HepG2 (cell line): Measurements from ENCODE around the gene DTYMK. TPM values are rescaled to one million over a fixed set of nuclear protein-coding genes. Genes with fewer than 3 reads are reported as not detected.

Experiments
- ATAC-seq: fragments of 200-7000 bp; cut with Tn5 transposase; 3 replicates; pipeline ENCODE4 v1.9.1; 2020; ENCODE audit warnings: mild to moderate bottlenecking, moderate library complexity
- BruUV-seq: library from RNA; stranded (reverse); fragments of 400-500 nt; replicated peaks from 2 replicates; lab custom pipeline; 2021; lab: Mats Ljungman, UMichigan
- CTCF ChIA-PET: fragments of 300-600 bp; formaldehyde crosslinking; extraction: SDS; loops from one replicate; lab custom pipeline; 2021; ENCODE audit warnings: low total read pairs, inconsistent platforms, low intra/inter-chr PET ratio; lab: Yijun Ruan, JAX
- POLR2A ChIA-PET: fragments of 350-600 bp; sonication (Branson Sonifier 250); formaldehyde crosslinking; loops from one replicate; lab custom pipeline; 2020; ENCODE audit warnings: antibody characterized with exemption, inconsistent platforms; lab: Yijun Ruan, JAX
- DNase-seq: peaks from one replicate; pipeline ENCODE4 v3.0.0-alpha.2; 2015; ENCODE audit warnings: low spot score
- FAIRE-seq: peaks from 3 replicates; lab custom pipeline; 2011; peaks lifted over from hg19 to GRCh38; lab: Jason Lieb, UNC
- H2AFZ ChIP-seq: one replicate; pipeline ENCODE4 v1.6.1; 2011; ENCODE audit warnings: low read length, inconsistent platforms
- H3K27ac ChIP-seq: fragments of 300-600 bp; 3 replicates; pipeline ENCODE4 v1.8.0; 2011; ENCODE audit warnings: mixed run types, mild to moderate bottlenecking, mixed read lengths, low read length, inconsistent platforms; ENCODE audit not compliant: insufficient read depth; ENCODE audit errors: extremely low read length
- H3K27me3 ChIP-seq, 2 experiments: fragments of 200-600 bp in 1 of 2; 2 replicates in 1 of 2; 3 replicates in 1 of 2; pipeline versions ENCODE4 v1.6.0 to v1.8.0; 2011; ENCODE audit warnings: low read length in 2 of 2, mild to moderate bottlenecking in 2 of 2, moderate library complexity in 2 of 2, inconsistent platforms in 1 of 2; ENCODE audit not compliant: insufficient read depth in 2 of 2, control insufficient read depth in 1 of 2
- H3K36me3 ChIP-seq, 2 experiments: fragments of 200-600 bp in 1 of 2; replicated peaks in 1 of 2; 2 replicates in 1 of 2; 3 replicates in 1 of 2; pipeline versions ENCODE4 v1.5.1 to v1.8.0; 2011; ENCODE audit warnings: low read length in 2 of 2, inconsistent platforms in 1 of 2; ENCODE audit not compliant: insufficient read depth in 2 of 2, control insufficient read depth in 1 of 2
- H3K4me1 ChIP-seq: 2 replicates; pipeline ENCODE4 v1.5.1; 2012; ENCODE audit warnings: low read length, inconsistent platforms; ENCODE audit not compliant: insufficient read depth
- H3K4me2 ChIP-seq: 2 replicates; pipeline ENCODE4 v1.6.0; 2011; ENCODE audit warnings: low read depth, low read length, inconsistent platforms
- H3K4me3 ChIP-seq, 3 experiments: fragments of 200-600 bp in 1 of 3; sonication (generic), shearing (Covaris generic) in 1 of 3; replicated peaks in 1 of 3; 2 replicates each; pipeline ENCODE4 v1.5.1; 2011 to 2016; ENCODE audit warnings: low read length in 3 of 3, inconsistent platforms in 2 of 3, low read depth in 2 of 3, mild to moderate bottlenecking in 2 of 3, control low read depth in 1 of 3, mixed read lengths in 1 of 3; ENCODE audit not compliant: insufficient read depth in 1 of 3
- H3K79me2 ChIP-seq: one replicate; pipeline ENCODE4 v1.6.1; 2011; ENCODE audit warnings: low read length, inconsistent platforms; ENCODE audit not compliant: insufficient read depth
- H3K9ac ChIP-seq: 2 replicates; pipeline ENCODE4 v1.6.0; 2011; ENCODE audit warnings: mild to moderate bottlenecking, low read depth, low read length, inconsistent platforms; ENCODE audit not compliant: insufficient read depth
- H3K9me3 ChIP-seq: 2 replicates; pipeline ENCODE4 v1.5.1; 2012; ENCODE audit warnings: mild to moderate bottlenecking, low read length
- H4K20me1 ChIP-seq: 2 replicates; pipeline ENCODE4 v1.6.0; 2011; ENCODE audit warnings: inconsistent platforms, mild to moderate bottlenecking, low read length, moderate library complexity; ENCODE audit not compliant: insufficient read depth
- MAFF ChIP-seq: IDR thresholded peaks from 2 replicates; pipeline ENCODE4 v1.6.1; 2011; ENCODE audit warnings: low read depth, low read length, improper control_type of control experiment
- MIER2 ChIP-seq: IDR thresholded peaks from 2 replicates; pipeline ENCODE4 v1.6.1; 2016; ENCODE audit warnings: missing biosample characterization, missing genetic modification reagents
- MZF1 ChIP-seq: sonication (generic); formaldehyde crosslinking; IDR thresholded peaks from 2 replicates; pipeline ENCODE4 v1.8.1; 2023; ENCODE audit warnings: mild to moderate bottlenecking, missing genetic modification reagents, borderline replicate concordance
- NFAT5 ChIP-seq: sonication (generic); formaldehyde crosslinking; IDR thresholded peaks from 2 replicates; pipeline ENCODE4 v1.4.0; 2020; ENCODE audit warnings: missing genetic modification reagents
- NFATC3 ChIP-seq: sonication (generic); formaldehyde crosslinking; IDR thresholded peaks from 2 replicates; pipeline ENCODE4 v1.5.1; 2020; ENCODE audit warnings: mild to moderate bottlenecking, missing genetic modification reagents
- POLR2G ChIP-seq: fragments of 200-400 bp; formaldehyde crosslinking; IDR thresholded peaks from 2 replicates; pipeline ENCODE4 v1.6.1; 2018; ENCODE audit warnings: mild to moderate bottlenecking, low read depth, low read length, moderate library complexity
- SNAI1 ChIP-seq: sonication (generic); formaldehyde crosslinking; IDR thresholded peaks from 2 replicates; pipeline ENCODE4 v1.5.0; 2020; ENCODE audit warnings: mild to moderate bottlenecking, missing genetic modification reagents, borderline replicate concordance
- ZNF382 ChIP-seq: sonication (generic); formaldehyde crosslinking; IDR thresholded peaks from 2 replicates; pipeline ENCODE4 v1.5.0; 2020; ENCODE audit warnings: missing genetic modification reagents, mild to moderate bottlenecking, borderline replicate concordance
- ZNF598 ChIP-seq: sonication (generic); formaldehyde crosslinking; IDR thresholded peaks from 2 replicates; pipeline ENCODE4 v1.5.1; 2020; ENCODE audit warnings: mild to moderate bottlenecking, missing genetic modification reagents, borderline replicate concordance
- ZNF616 ChIP-seq: sonication (generic); formaldehyde crosslinking; IDR thresholded peaks from 2 replicates; pipeline ENCODE4 v1.5.0; 2020; ENCODE audit warnings: low read depth, mild to moderate bottlenecking, missing genetic modification reagents
- ZNF619 ChIP-seq: sonication (generic); formaldehyde crosslinking; IDR thresholded peaks from 2 replicates; pipeline ENCODE4 v1.4.0; 2020; ENCODE audit warnings: mild to moderate bottlenecking, missing genetic modification reagents
- WGBS: methylation state at CpG from one replicate; pipeline ENCODE4 v1.1.6; 2017; ENCODE audit warnings: low lambda C conversion rate; 5-methylcytosine and 5-hydroxymethylcytosine counted together
- in situ Hi-C: cut with HindIII; loops from 2 replicates; pipeline ENCODE4 v1.10.0; 2017; ENCODE audit warnings: low pct_unique_long_range_greater_than_20kb; ENCODE audit not compliant: extremely low pct_ligation_motif_present
- intact Hi-C: fragments of 100-400 bp; cut with micrococcal nuclease; formaldehyde crosslinking; loops from one replicate; pipeline ENCODE4 v1.10.0; 2022; ENCODE audit not compliant: unreplicated experiment
- polyA plus RNA-seq, 8 experiments: library from polyadenylated mRNA; depleted of rRNA in 3 of 8; stranded (reverse) in 7 of 8; unstranded in 1 of 8; fragments of >200 nt; fragmentation: Illumina TruSeq in 4 of 8; extraction: Trizol in 4 of 8; gene quantifications; 2 replicates each; pipeline versions ENCODE4 v1.2.1 to v1.2.3, GENCODE V29; 2011 to 2016; ENCODE audit warnings: low read depth in 4 of 8, missing spikeins in 1 of 8, mixed read lengths in 1 of 8; ENCODE audit not compliant: insufficient read depth in 1 of 8
- total RNA-seq, 5 experiments: library from RNA; depleted of rRNA; stranded (reverse); fragments of >200 nt; fragmentation: Illumina TruSeq; extraction: Trizol; gene quantifications; 2 replicates each; pipeline ENCODE4 v1.2.3, GENCODE V29; 2016; ENCODE audit warnings: low read depth in 1 of 5
- TF ChIP-seq, protein P1 (sequence below): sonication (generic); formaldehyde crosslinking; IDR thresholded peaks from 2 replicates; pipeline ENCODE4 v1.8.1; 2023; ENCODE audit warnings: mild to moderate bottlenecking, missing genetic modification reagents, borderline replicate concordance
- TF ChIP-seq, protein P2 (sequence below): sonication (generic); formaldehyde crosslinking; conservative IDR thresholded peaks from 2 replicates; pipeline ENCODE4 v1.8.0; 2022; ENCODE audit warnings: missing genetic modification reagents

Gene DTYMK
- total and polyA plus RNA-seq, 2 of the 13 experiments (the other 11 are each of a cell fraction or from before 2014, with no cell fraction given): 57.5 to 134 TPM

DNA sequence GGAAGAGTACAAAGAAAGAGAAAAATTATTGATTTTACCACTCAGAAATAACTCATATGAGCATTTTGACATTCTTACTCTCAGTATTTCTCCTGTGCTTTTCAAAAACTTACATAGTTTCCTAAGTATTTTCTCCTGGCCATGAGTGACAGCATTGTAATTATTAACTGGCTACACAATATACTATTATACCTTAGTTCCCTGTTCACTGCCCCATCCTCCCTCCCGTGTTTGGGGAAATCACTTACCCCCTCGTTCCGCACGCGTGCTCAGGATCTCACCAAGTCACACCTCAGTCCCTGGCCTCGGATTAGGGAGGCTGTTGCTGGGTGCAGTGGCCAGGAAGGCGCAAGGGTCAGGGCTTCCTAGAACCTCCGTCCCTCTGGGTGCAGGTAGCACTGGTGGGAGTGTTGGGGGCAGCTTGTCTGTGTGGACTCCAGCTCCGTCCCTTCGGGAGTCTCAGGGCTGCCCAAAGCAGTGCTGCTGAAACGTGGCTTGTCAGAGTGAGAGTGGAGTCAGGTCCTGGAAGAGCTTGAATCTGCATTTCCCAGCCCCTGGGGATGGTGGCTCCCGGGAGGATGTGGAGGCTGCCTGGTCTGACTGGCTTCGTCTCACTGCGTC lies 25.9 kb downstream of the DTYMK start (continued):
- TF ChIP-seq NFAT5 (CRISPR knock-in tag) (no peak), POLR2G (0 out of 2 replicates have a peak, but pooled peaks have one; percentile 29), ZNF598 (CRISPR knock-in tag) (no peak), MZF1 (no peak)

DNA sequence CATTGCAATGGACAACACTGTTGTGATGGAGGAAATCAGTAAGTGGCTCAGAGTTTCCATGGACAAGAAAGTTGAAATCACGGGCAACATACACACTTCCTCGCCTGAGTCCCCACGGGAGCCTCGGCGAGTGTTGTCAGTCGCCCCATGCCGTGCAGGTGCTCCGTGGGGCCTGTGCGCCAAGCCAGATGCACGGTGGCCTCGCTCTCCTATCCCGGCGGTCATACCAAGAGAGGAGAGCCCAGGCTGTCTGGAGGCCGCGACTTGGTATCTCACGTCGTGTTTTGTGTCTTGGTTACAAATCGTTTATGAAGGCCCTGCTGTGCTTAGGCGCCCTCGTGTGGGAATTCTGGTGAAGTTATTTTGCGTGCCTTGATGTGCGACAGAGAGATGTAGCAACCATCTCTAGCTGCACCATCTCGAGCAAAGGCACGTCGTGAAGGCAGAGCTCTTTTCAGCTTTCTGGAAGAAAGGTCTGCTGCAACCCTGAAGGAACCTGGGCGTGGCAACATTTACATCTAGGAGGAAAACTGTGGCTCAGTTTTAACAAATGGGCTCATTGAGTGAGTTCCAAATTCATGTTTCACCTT lies 27.4 kb downstream of the DTYMK start:
- H3K4me3 ChIP-seq: no peak overlapping the region
- no peak overlapping the region for H3K4me2 ChIP-seq
- H3K9me3 ChIP-seq: no peaks in the 10 kb centered on the region
- H3K9ac ChIP-seq: no peak overlapping the region
- peaks cover 41 to 71% of the 10 kb centered on the region in 2 experiments for H3K36me3 ChIP-seq
- in situ Hi-C loops (loop anchor here (5.0 kb wide), 1 partner anchor 107 kb away; no protein-coding TSS in a partner anchor), intact Hi-C loops (loop anchor here (1.0 kb wide), 1 partner anchor 18 kb away; no protein-coding TSS in a partner anchor)
- peak; percentile 78 for DNase-seq
- 66% methylated on average over 22 of the region's 26 CpGs for WGBS
- ChIA-PET CTCF (interaction anchor here (0.7 to 1.7 kb wide), 6 partner anchors 14 to 808 kb away, joined by 3 to 7 read pairs (median 4); partner anchors contain the start of genes ATG4B and THAP4), POLR2A (interaction anchor here (1.0 to 2.6 kb wide), 5 partner anchors 13 to 43 kb away, joined by 3 to 18 read pairs (median 8); partner anchors contain the start of genes ATG4B, DTYMK, ING5 and THAP4)
- peaks cover 3% of the 10 kb centered on the region for H3K79me2 ChIP-seq
- BruUV-seq: no TSS peak
- no peak overlapping the region for H2AFZ ChIP-seq
- H3K27ac ChIP-seq: peak overlapping the region; percentile 18
- no peaks in the 10 kb centered on the region for H3K4me1 ChIP-seq
- FAIRE-seq: peak; percentile 95
- no peaks in the 10 kb centered on the region; the same call in 1 of the 2 replicates for H4K20me1 ChIP-seq
- ATAC-seq: peak; percentile 74
- no peaks in the 10 kb centered on the region for H3K27me3 ChIP-seq
- TF ChIP-seq ZNF619 (CRISPR knock-in tag) (no peak), SNAI1 (CRISPR knock-in tag) (no peak), ZNF382 (no peak), MIER2 (CRISPR knock-in tag) (no peak), MAFF (no peak), ZNF616 (CRISPR knock-in tag) (no peak), NFATC3 (CRISPR knock-in tag) (no peak)
- TF ChIP-seq, protein P1, sequence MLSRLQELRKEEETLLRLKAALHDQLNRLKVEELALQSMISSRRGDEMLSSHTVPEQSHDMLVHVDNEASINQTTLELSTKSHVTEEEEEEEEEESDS (CRISPR knock-in tag): no peak
- TF ChIP-seq, protein P2, sequence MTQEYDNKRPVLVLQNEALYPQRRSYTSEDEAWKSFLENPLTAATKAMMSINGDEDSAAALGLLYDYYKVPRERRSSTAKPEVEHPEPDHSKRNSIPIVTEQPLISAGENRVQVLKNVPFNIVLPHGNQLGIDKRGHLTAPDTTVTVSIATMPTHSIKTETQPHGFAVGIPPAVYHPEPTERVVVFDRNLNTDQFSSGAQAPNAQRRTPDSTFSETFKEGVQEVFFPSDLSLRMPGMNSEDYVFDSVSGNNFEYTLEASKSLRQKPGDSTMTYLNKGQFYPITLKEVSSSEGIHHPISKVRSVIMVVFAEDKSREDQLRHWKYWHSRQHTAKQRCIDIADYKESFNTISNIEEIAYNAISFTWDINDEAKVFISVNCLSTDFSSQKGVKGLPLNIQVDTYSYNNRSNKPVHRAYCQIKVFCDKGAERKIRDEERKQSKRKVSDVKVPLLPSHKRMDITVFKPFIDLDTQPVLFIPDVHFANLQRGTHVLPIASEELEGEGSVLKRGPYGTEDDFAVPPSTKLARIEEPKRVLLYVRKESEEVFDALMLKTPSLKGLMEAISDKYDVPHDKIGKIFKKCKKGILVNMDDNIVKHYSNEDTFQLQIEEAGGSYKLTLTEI: no peak
